CD4-positive, alpha-beta memory T cell (primary cell): Measurements from ENCODE around the gene TACC2. TPM values are rescaled to one million over a fixed set of nuclear protein-coding genes. Genes with fewer than 3 reads are reported as not detected.

Source experiments
- CTCF ChIA-PET: fragments of 350-600 bp; sonication (Branson Sonifier 250); formaldehyde crosslinking; loops from one replicate; lab custom pipeline; 2021; ENCODE audit warnings: inconsistent platforms; ENCODE audit not compliant: partially characterized antibody; lab: Charles Lee
- POLR2A ChIA-PET: fragments of 350-600 bp; sonication (Branson Sonifier 250); formaldehyde crosslinking; loops from one replicate; lab custom pipeline; 2021; ENCODE audit not compliant: partially characterized antibody; lab: Charles Lee
- DNase-seq, 5 donors: peaks; one replicate each; pipeline versions ENCODE4 v3.0.0 to v3.0.0-alpha.2; 2020 to 2022; ENCODE audit warnings: mixed read lengths in 1 of 5
- H3K27ac ChIP-seq: one replicate; pipeline ENCODE4 v1.7.0; 2013; ENCODE audit warnings: low read depth, low read length
- H3K27me3 ChIP-seq: 2 replicates; pipeline ENCODE4 v1.7.0; 2013; ENCODE audit warnings: mild to moderate bottlenecking, low read length, moderate library complexity; ENCODE audit not compliant: insufficient read depth
- H3K36me3 ChIP-seq: 2 replicates; pipeline ENCODE4 v1.7.0; 2013; ENCODE audit warnings: mild to moderate bottlenecking, low read length, moderate library complexity; ENCODE audit not compliant: insufficient read depth
- H3K4me1 ChIP-seq: 2 replicates; pipeline ENCODE4 v1.7.0; 2013; ENCODE audit warnings: mild to moderate bottlenecking, low read length, moderate library complexity; ENCODE audit not compliant: insufficient read depth
- H3K4me3 ChIP-seq, 2 donors: one replicate each; pipeline ENCODE4 v1.7.0; 2013; ENCODE audit warnings: low read length in 2 of 2, mild to moderate bottlenecking in 1 of 2
- H3K9me3 ChIP-seq, 2 donors: one replicate each; pipeline ENCODE4 v1.7.0; 2013; ENCODE audit warnings: low read length in 2 of 2, control low read depth in 1 of 2; ENCODE audit not compliant: control insufficient read depth in 1 of 2
- H3K27ac Mint-ChIP-seq, 7 donors: one replicate each; pipeline ENCODE4 v1.8.0; 2020 to 2021; ENCODE audit warnings: mixed read lengths in 7 of 7, mild to moderate bottlenecking in 6 of 7, inconsistent platforms in 3 of 7, moderate library complexity in 3 of 7
- H3K27me3 Mint-ChIP-seq, 2 donors: one replicate each; pipeline ENCODE4 v1.8.0; 2020 to 2021; ENCODE audit warnings: mixed read lengths in 2 of 2
- H3K36me3 Mint-ChIP-seq, 2 donors: one replicate each; pipeline ENCODE4 v1.8.0; 2020 to 2021; ENCODE audit warnings: mixed read lengths in 2 of 2, inconsistent platforms in 1 of 2, mild to moderate bottlenecking in 1 of 2
- H3K4me1 Mint-ChIP-seq, 4 donors: one replicate each; pipeline ENCODE4 v1.8.0; 2020 to 2021; ENCODE audit warnings: mixed read lengths in 4 of 4, mild to moderate bottlenecking in 1 of 4
- H3K4me3 Mint-ChIP-seq, 8 donors: one replicate each; pipeline ENCODE4 v1.8.0; 2020 to 2021; ENCODE audit warnings: mixed read lengths in 8 of 8, mild to moderate bottlenecking in 7 of 8, moderate library complexity in 6 of 8, inconsistent platforms in 3 of 8
- H3K9me3 Mint-ChIP-seq, 8 donors: one replicate each; pipeline ENCODE4 v1.8.0; 2020 to 2021; ENCODE audit warnings: mixed read lengths in 8 of 8, mild to moderate bottlenecking in 5 of 8, inconsistent platforms in 3 of 8, moderate library complexity in 1 of 8
- intact Hi-C: fragments of 100-400 bp; cut with micrococcal nuclease; formaldehyde crosslinking; loops from one replicate; pipeline ENCODE4 v1.15.1; 2023
- polyA plus RNA-seq, 2 donors: library from polyadenylated mRNA; unstranded; fragments of 300-500 nt; fragmentation: Illumina TruSeq; gene quantifications; one replicate each; pipeline ENCODE4 v1.2.3, GENCODE V29; 2021
- total RNA-seq, 2 experiments: library from RNA; stranded (reverse); gene quantifications; one replicate each; pipeline ENCODE4 v1.2.3, GENCODE V29; 2021

Gene TACC2
- total and polyA plus RNA-seq, 4 experiments from 2014 or later, result not detected

- H3K9me3 Mint-ChIP-seq, result peaks cover 0 to 6% (median 3%) of the 10 kb centered on the region in 8 donors
- Histone ChIP-seq H3K4me3 (no peak overlapping the region), H3K4me1 (no peaks in the 10 kb centered on the region), H3K27ac (no peak overlapping the region), H3K9me3 (no peaks in the 10 kb centered on the region), H3K36me3 (no peaks in the 10 kb centered on the region), H3K27me3 (no peaks in the 10 kb centered on the region)
- intact Hi-C loops, result no loop called here
- peaks cover 4 to 6% of the 10 kb centered on the region in 2 donors for H3K27me3 Mint-ChIP-seq
- H3K4me1 Mint-ChIP-seq, result no peaks in the 10 kb centered on the region
- no peak for DNase-seq
- no peaks in the 10 kb centered on the region for H3K36me3 Mint-ChIP-seq
- CTCF ChIA-PET, result no interaction called here
- no peak overlapping the region for H3K27ac Mint-ChIP-seq
- no peak overlapping the region for H3K4me3 Mint-ChIP-seq
- POLR2A ChIA-PET, result no interaction called here
These were observed 160.9 kb downstream of the TACC2 start for GRCh38 chr10:122149561-122150505.

- Histone ChIP-seq H3K9me3 (no peaks in the 10 kb centered on the region), H3K4me3 (no peak overlapping the region), H3K27me3 (no peaks in the 10 kb centered on the region), H3K27ac (no peak overlapping the region), H3K4me1 (no peaks in the 10 kb centered on the region), H3K36me3 (no peaks in the 10 kb centered on the region)
- H3K9me3 Mint-ChIP-seq, result no peaks in the 10 kb centered on the region
- H3K4me1 Mint-ChIP-seq, result no peaks in the 10 kb centered on the region
- ChIA-PET POLR2A (no interaction called here), CTCF (no interaction called here)
- no peak overlapping the region for H3K27ac Mint-ChIP-seq
- intact Hi-C loops, result no loop called here
- no peaks in the 10 kb centered on the region for H3K36me3 Mint-ChIP-seq
- H3K27me3 Mint-ChIP-seq, result peaks cover 4 to 6% of the 10 kb centered on the region in 2 donors
- DNase-seq, result no peak
- H3K4me3 Mint-ChIP-seq, result no peak overlapping the region
These were observed 162.2 kb downstream of the TACC2 start for GRCh38 chr10:122151121-122151694.

- CTCF ChIA-PET, result interaction anchor here (1.0 kb wide), 1 partner anchor 12 kb away, joined by 3 read pairs; no protein-coding TSS in a partner anchor
These were observed 163.6 kb downstream of the TACC2 start for GRCh38 chr10:122152544-122152943.

DNA sequence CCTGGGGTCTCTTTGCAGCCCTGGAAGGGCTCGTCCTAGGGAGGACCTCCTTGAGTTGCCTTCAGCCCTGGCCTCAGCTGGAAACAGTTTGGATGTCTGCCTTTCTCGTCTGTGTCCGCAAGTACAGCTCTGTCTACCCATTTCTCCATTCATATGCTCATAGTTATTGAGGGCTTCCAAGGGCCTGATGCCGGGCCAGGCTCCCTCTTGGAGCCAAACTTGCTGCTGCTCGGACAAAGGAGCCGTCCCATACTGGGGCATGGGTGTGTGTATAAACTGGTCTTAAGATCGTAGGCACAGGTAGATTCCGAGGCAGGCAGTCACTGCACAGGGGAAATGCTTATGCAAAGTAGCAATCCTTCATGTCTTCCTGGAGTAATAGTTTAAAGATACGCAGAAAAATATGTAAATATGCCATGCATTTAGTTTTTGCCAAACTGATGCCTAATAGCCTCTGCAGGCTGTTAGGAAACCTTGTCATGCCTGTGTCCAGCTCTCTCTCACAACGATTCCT is 165.1 kb downstream of the TACC2 start:
- Mint-ChIP-seq H3K36me3 (no peaks in the 10 kb centered on the region), H3K9me3 (peaks cover 0 to 1% (median 0%) of the 10 kb centered on the region in 8 donors), H3K4me3 (no peak overlapping the region), H3K27ac (no peak overlapping the region), H3K27me3 (peaks cover 12 to 15% of the 10 kb centered on the region in 2 donors), H3K4me1 (no peaks in the 10 kb centered on the region)
- no peaks in the 10 kb centered on the region for H3K4me1 ChIP-seq
- no peaks in the 10 kb centered on the region for H3K9me3 ChIP-seq
- POLR2A ChIA-PET, result no interaction called here
- intact Hi-C loops, result no loop called here
- no peaks in the 10 kb centered on the region for H3K27me3 ChIP-seq
- CTCF ChIA-PET, result interaction anchor here (1.2 kb wide), 1 partner anchor 11 kb away, joined by 5 read pairs; no protein-coding TSS in a partner anchor
- no peak overlapping the region for H3K4me3 ChIP-seq
- H3K36me3 ChIP-seq, result no peaks in the 10 kb centered on the region
- no peak for DNase-seq
- H3K27ac ChIP-seq, result no peak overlapping the region

More at GRCh38 chr10:122152544-122152943, 163.6 kb downstream of the TACC2 start:
- Mint-ChIP-seq H3K9me3 (no peaks in the 10 kb centered on the region), H3K27me3 (peaks cover 5 to 12% of the 10 kb centered on the region in 2 donors), H3K36me3 (no peaks in the 10 kb centered on the region), H3K4me1 (no peaks in the 10 kb centered on the region), H3K4me3 (no peak overlapping the region), H3K27ac (no peak overlapping the region)
- no peak for DNase-seq
- Histone ChIP-seq H3K4me1 (no peaks in the 10 kb centered on the region), H3K27ac (no peak overlapping the region), H3K4me3 (no peak overlapping the region), H3K27me3 (no peaks in the 10 kb centered on the region), H3K36me3 (no peaks in the 10 kb centered on the region), H3K9me3 (no peaks in the 10 kb centered on the region)
- POLR2A ChIA-PET, result no interaction called here
- intact Hi-C loops, result no loop called here

DNA sequence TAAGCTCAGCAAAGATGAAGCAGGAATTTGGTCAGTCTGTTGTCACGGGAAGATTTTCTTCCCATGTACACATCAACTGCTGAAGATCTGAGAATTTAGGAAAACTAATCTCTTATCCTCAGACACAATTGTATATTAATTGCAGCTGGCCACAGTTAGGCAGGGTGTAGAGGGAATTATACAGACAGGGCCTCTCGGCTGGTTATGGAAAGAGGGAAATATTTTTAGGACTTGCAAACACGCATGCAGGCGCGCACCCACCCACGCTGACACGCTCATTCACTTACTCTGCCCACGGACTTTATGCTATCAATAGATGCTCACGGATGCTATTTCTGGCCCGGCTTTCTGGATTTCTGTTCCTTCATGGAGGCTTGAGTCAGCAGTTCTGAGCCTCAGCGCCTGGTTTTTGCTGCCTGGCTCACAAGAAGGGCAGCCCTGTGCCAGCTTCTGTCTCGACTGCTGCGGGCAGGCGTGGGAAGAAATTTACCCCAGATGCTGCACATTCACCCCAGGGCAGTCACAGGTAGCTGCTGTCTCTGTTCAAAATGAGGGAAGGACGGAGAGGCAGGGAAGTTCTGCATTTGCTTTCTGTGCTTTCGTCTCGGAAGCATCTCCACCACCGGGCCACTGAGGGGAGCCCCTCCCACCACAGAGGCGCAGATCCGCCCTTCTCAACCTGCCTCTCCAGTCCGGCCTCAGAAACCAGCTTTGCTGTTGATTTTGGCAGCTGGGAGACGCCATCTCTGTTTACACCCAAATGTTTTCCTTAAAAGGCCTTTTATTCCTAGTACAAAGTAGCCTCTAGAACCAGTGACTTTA is 165.8 kb downstream of the TACC2 start:
- no peak overlapping the region for H3K4me3 ChIP-seq
- Mint-ChIP-seq H3K27ac (no peak overlapping the region), H3K4me1 (no peaks in the 10 kb centered on the region), H3K27me3 (peaks cover 12 to 16% of the 10 kb centered on the region in 2 donors), H3K4me3 (no peak overlapping the region), H3K9me3 (peaks cover 0 to 1% (median 0%) of the 10 kb centered on the region in 8 donors), H3K36me3 (no peaks in the 10 kb centered on the region)
- no peaks in the 10 kb centered on the region for H3K9me3 ChIP-seq
- H3K27ac ChIP-seq, result no peak overlapping the region
- no peaks in the 10 kb centered on the region for H3K27me3 ChIP-seq
- ChIA-PET POLR2A (no interaction called here), CTCF (no interaction called here)
- no peaks in the 10 kb centered on the region for H3K36me3 ChIP-seq
- H3K4me1 ChIP-seq, result no peaks in the 10 kb centered on the region
- no peak for DNase-seq
- intact Hi-C loops, result no loop called here

DNA sequence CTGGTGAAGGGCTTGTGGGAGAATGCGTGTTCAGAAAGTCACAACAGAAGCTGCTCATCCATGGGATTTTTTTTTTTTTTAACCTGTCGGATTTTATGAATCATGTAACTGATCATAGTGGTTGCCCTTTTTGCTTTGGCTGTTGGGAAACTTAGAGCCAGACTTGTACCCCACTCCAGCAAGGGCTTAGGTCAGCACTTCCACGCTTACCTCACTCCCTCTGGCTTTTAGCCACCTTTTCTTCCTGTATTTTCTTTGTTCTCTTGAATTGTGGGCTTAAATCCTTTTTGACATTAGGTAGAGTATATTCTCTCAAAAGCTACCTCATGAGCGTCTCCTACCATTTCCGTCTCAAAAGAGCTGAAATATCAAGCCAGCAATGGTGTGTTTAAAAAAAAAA is 168.5 kb downstream of the TACC2 start:
- no peaks in the 10 kb centered on the region for H3K4me1 ChIP-seq
- H3K36me3 ChIP-seq, result no peaks in the 10 kb centered on the region
- no peak overlapping the region for H3K27ac ChIP-seq
- POLR2A ChIA-PET, result no interaction called here
- Mint-ChIP-seq H3K4me3 (no peak overlapping the region), H3K9me3 (peaks cover 0 to 1% (median 0%) of the 10 kb centered on the region in 8 donors), H3K4me1 (no peaks in the 10 kb centered on the region), H3K27me3 (peaks cover 27 to 37% of the 10 kb centered on the region in 2 donors), H3K27ac (no peak overlapping the region), H3K36me3 (no peaks in the 10 kb centered on the region)
- CTCF ChIA-PET, result no interaction called here
- H3K4me3 ChIP-seq, result no peak overlapping the region
- H3K9me3 ChIP-seq, result no peaks in the 10 kb centered on the region
- intact Hi-C loops, result no loop called here
- no peak for DNase-seq
- peaks cover 5% of the 10 kb centered on the region for H3K27me3 ChIP-seq
